GM12865 (cell line): ENCODE data around the gene TTLL9.

Source experiments
- DNase-seq: peaks from one replicate; pipeline ENCODE4 v3.0.0; 2010; ENCODE audit warnings: low read depth
- H3K4me3 ChIP-seq: 2 replicates; pipeline ENCODE4 v1.5.1; 2011; ENCODE audit warnings: mild to moderate bottlenecking, low read depth, low read length, control low read depth
- TF ChIP-seq, protein P1 (sequence below): IDR thresholded peaks from 2 replicates; pipeline ENCODE4 v1.5.1; 2011; ENCODE audit warnings: low read length, control low read depth, low read depth, inconsistent platforms; ENCODE audit not compliant: insufficient read depth; ENCODE audit errors: missing control alignments

Gene TTLL9

DNA sequence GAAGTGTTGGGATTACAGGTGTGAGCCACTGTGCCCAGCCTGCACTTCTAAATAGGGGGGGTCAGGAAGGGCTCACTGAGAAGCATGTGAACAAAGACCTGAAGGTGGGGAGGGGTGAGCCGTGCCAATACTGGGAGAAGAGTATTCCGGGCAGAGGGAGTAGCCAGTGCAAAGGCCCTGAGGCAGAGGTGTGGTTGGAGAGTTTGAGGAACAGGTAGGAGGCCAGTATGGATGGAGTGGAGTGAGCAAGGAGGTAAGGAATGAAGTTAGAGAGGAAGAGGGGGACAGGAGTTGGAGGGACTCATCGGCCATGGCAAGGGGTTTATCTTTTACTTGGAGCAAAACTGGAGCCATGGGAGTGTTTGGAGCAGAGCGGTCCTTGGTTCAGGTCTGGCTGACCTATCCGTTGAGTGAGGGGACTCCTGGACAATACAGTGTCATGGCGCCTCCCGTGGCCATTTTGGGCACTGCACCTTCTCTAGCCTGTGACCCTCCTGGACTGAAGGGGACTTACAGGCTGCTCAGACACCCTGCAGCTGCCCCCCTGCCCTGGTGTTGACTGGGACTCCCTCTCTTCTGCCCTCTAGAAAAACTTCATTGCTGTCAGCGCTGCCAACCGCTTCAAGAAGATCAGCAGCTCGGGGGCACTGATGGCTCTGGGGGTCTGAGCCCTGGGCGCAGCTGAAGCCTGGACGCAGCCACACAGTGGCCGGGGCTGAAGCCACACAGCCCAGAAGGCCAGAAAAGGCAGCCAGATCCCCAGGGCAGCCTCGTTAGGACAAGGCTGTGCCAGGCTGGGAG lies 37.1 kb upstream of the TTLL9 start:
- H3K4me3 ChIP-seq = no peak overlapping the region
- TF ChIP-seq, protein P1, sequence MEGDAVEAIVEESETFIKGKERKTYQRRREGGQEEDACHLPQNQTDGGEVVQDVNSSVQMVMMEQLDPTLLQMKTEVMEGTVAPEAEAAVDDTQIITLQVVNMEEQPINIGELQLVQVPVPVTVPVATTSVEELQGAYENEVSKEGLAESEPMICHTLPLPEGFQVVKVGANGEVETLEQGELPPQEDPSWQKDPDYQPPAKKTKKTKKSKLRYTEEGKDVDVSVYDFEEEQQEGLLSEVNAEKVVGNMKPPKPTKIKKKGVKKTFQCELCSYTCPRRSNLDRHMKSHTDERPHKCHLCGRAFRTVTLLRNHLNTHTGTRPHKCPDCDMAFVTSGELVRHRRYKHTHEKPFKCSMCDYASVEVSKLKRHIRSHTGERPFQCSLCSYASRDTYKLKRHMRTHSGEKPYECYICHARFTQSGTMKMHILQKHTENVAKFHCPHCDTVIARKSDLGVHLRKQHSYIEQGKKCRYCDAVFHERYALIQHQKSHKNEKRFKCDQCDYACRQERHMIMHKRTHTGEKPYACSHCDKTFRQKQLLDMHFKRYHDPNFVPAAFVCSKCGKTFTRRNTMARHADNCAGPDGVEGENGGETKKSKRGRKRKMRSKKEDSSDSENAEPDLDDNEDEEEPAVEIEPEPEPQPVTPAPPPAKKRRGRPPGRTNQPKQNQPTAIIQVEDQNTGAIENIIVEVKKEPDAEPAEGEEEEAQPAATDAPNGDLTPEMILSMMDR = peak; percentile 90
- peak; percentile 68 for DNase-seq

DNA sequence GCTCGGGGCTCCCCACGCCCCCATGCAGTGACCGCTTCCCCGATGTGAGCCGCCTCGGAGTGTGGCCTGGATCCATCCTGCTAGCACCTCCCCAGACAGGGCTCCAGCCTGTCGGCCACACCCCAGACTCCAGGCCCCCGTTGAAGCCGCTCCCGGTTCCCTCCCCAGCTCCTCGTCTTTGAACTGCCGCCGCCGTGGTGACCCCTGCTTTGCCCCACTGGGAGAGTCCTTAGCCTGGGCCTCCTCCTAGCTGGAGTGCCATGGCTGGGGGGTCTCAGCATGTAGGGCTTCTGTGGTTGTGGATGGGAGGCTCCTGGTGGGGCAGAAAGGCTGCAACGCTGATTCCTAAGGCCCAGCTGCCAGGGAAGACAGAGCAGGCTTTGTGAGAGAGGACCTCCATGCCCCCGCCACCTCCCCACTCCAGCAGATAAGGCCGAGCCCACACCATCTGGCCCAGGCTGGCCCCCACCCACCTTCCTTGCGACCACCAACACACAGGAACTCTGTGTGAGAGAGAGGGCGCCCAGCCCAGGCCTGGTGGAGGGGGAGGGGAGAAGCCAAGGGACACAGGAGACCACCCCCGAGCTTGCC lies 36.4 kb upstream of the TTLL9 start:
- DNase-seq = no peak
- no peak overlapping the region for H3K4me3 ChIP-seq
- TF ChIP-seq, protein P1 = no peak

DNA sequence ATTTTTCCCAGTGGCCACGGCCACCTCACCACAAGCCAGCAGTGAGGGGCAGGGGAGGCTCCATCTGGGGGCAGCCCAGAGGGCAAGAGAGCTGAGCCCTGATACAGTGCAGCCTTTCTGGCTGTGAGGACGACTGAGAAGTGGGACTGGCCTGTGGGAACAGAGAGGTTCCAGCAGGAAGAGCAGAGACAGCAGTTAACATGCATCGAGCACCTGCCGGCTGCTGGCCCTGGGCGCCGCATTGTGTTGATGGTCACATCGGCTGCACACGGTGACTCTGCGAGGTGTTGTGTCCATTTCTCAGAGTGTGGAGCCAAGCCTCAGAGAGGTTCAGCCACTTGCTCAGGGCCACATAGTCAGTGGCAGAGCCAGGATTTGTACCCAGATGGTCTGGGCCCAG lies 34.9 kb upstream of the TTLL9 start:
- no peak overlapping the region for H3K4me3 ChIP-seq
- no peak for DNase-seq
- TF ChIP-seq, protein P1 = no peak

DNA sequence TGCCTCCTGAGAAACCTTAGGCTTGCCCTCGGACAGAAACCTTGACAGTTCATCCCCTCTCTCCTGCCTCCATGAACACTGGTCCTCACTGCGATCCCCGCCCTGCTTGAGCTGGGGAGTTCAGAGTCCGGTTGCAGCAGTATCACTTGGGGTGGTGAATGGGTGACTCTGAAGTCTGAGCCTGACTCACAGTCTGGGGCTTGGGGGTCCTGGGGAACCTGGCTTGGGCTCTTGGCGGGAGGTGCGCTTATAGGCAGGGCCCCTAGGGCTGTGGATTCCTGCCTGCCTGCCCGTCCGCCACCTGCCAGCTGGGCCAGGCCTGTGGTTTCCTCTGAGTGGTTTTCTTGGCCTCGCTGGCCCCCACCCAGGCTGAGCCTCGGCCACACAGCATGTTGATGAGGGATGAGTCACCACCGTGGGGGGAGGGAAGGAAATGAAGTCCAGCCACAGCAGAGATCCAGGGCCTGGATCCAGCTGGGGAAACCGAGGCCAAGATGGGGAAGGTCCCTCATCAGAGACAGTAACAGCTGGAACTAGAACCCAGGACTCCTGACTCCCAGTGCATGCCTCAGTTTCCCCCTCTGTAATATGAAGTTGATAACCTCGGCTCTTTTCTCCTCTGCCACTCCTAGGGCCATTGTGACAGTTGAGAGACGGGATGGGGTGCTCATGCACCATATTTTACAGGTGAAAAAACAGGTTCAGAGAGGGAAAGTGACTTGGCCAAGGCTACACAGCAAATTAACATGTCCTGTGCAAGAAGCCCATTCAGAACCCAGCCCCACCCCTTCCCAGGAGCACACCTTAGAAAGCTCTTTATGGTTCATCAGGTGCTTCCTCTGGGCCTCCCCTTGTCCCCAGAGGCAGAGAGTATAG lies 34.2 kb upstream of the TTLL9 start:
- TF ChIP-seq, protein P1 = no peak
- H3K4me3 ChIP-seq = no peak overlapping the region
- peak; percentile 76 for DNase-seq

DNA sequence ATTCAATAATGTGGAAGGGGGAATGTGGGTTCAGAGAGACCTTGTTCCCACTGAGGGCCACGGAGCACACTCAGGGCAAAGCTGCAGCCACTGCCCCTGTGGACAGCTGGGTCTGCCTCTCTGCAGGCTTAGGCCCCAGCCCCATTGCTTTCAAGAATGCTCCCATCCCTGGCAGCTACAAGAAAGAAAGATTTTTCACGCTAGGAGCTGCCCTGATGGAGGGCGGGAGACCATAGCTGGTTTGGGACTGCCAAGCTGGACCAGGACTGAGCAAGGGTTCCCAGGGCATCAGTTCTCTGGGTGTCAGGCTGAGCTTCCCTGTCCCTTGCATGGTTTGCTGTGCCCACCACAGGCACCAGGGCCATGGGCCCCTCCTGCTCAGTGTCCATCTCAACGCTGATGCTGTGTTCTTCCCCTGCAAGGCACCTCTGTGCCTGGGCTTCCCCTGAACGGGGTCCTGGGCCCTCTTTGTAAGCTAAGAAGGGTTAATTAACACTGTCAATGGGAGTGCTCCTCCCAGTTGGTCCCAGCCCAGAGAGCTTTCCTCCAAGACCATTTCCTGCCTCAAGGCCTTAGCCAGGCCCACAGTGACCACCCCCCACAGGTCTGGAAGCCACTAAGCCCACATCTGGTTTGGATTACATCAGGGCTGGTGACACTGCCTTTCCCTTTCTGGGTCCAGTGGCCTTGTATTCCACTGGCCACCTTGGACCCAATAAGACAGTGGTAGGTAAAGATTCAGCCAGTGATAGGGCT lies 33.4 kb upstream of the TTLL9 start:
- DNase-seq = no peak
- no peak overlapping the region for H3K4me3 ChIP-seq
- TF ChIP-seq, protein P1 = no peak

DNA sequence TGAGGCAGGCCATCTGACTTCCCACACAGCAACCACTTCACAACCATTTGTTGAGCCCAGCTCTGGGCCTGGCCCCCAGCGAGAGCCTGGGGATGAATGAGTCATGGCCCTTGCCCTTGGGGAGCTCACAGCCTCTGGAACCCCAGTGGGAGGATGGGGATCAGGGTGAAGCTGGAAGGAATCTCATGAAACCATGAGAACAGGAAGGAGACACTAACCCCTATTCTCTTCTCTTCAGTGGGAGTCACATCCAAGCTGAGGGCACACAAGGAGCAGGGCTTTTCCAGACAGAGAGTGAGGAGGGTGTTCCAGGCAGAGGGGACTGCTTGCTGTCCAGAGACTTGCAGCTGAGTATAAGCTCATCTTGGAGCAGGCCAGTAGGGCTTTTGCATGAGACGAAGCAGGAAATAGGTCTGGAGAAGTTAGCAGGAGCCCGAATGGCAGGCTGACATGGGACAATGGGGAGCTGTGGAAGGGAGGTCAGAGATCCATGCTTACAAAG lies 32.5 kb upstream of the TTLL9 start:
- no peak overlapping the region for H3K4me3 ChIP-seq

More for the DNA sequence above, 32.5 kb upstream of the TTLL9 start:
- TF ChIP-seq, protein P1 = no peak
- no peak for DNase-seq
